Stimulated activated CD4-positive, alpha-beta T cell treated with anti-CD3 and anti-CD28 coated beads, Interleukin-2, amount 100 ng/mL, for 24 hours (primary cell): ENCODE results near the gene PTGIS.

Experiments
- DNase-seq, 2 donors: peaks; one replicate each; pipeline ENCODE4 v3.0.0-alpha.2; 2020

The PTGIS gene

GRCh38 chr20:49461894-49462620 lies 105.9 kb downstream of the PTGIS start:
- DNase-seq, result no peak

GRCh38 chr20:49460916-49461315 lies 107.0 kb downstream of the PTGIS start:
- no peak for DNase-seq

DNA sequence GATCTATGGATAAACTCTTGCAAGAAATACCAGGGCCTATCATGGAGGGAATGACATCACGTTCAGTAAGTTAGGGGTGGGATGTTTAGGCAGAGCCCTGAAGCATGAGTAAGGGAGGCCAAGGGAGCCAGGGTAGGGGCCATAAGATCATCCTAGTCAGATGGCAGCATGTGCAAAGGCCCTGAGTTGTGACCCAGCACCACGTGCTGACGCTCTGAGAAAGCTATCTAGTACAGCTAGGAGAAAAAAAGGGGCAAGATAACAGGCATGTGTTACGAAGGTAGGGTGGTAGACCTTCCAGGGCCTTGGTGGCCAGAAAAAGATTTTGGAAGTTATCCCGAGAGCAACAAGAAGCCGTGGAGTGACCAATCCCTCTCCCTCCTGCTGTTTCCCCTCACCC lies 107.8 kb downstream of the PTGIS start:
- no peak for DNase-seq

- DNase-seq, result no peak
Measured at GRCh38 chr20:49459684-49460083, 108.3 kb downstream of the PTGIS start.

GRCh38 chr20:49457444-49457843 lies 110.5 kb downstream of the PTGIS start:
- no peak for DNase-seq

DNA sequence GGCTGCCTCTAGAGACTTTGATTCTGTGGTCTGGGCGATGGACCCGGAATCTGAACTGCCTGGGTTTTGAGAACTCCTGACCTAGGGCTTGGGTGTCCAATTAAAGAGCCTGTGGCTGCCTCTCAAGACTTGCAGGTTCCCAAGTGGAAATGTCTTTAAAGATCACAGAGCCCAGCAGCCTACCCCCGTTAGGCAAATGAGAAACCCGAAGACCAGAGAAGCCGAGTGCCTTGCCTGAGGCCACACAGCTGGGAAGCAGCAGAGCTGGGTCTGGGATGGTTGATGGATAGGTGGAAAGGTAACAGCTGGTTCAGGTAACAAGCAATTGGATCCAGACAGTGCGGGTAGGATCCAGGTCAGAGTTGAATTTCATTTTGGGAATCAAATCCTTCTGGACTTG lies 111.3 kb downstream of the PTGIS start:
- DNase-seq, result no peak

GRCh38 chr20:49455691-49456090 lies 112.2 kb downstream of the PTGIS start:
- no peak for DNase-seq
